Karpas-422 (cell line): ENCODE results near the gene SLC5A11. TPM values are rescaled to one million over a fixed set of nuclear protein-coding genes. Genes with fewer than 3 reads are reported as not detected.

Experiments
- DNase-seq: peaks from one replicate; pipeline ENCODE4 v3.0.0-alpha.2; 2015
- H2AFZ ChIP-seq: fragments of 200-600 bp; sonication (generic); 2 replicates; pipeline ENCODE4 v1.6.1; 2014; ENCODE audit warnings: antibody characterized with exemption, low read length, mixed read lengths
- H3K27ac ChIP-seq: fragments of 200-600 bp; sonication (generic); 2 replicates; pipeline ENCODE4 v1.5.1; 2014; ENCODE audit warnings: mild to moderate bottlenecking, low read length, moderate library complexity
- H3K27me3 ChIP-seq: fragments of 200-600 bp; sonication (generic); 2 replicates; pipeline ENCODE4 v1.6.1; 2014; ENCODE audit warnings: low read length, mixed read lengths
- H3K36me3 ChIP-seq: fragments of 200-600 bp; sonication (generic); 2 replicates; pipeline ENCODE4 v1.6.1; 2014; ENCODE audit warnings: low read length, mixed read lengths; ENCODE audit not compliant: insufficient read depth
- H3K4me1 ChIP-seq: fragments of 200-600 bp; sonication (generic); 2 replicates; pipeline ENCODE4 v1.6.1; 2014; ENCODE audit warnings: mild to moderate bottlenecking, low read length, mixed read lengths
- H3K4me2 ChIP-seq: fragments of 200-600 bp; sonication (generic); 2 replicates; pipeline ENCODE4 v1.6.1; 2014; ENCODE audit warnings: low read length, low read depth, mild to moderate bottlenecking; ENCODE audit not compliant: poor library complexity, severe bottlenecking
- H3K4me3 ChIP-seq: fragments of 200-600 bp; sonication (generic); 2 replicates; pipeline ENCODE4 v1.5.1; 2014; ENCODE audit warnings: mild to moderate bottlenecking, antibody characterized with exemption, low read length, mixed read lengths
- H3K79me2 ChIP-seq: fragments of 200-600 bp; sonication (generic); 2 replicates; pipeline ENCODE4 v1.6.1; 2014; ENCODE audit warnings: mild to moderate bottlenecking, low read length, mixed read lengths
- H3K9ac ChIP-seq: fragments of 200-600 bp; sonication (generic); 2 replicates; pipeline ENCODE4 v1.6.0; 2014; ENCODE audit warnings: low read length
- H3K9me2 ChIP-seq: fragments of 200-600 bp; sonication (generic), shearing (Covaris generic); replicated peaks from 2 replicates; pipeline ENCODE4 v1.6.0; 2014; ENCODE audit warnings: mild to moderate bottlenecking, low read length, moderate library complexity; ENCODE audit not compliant: insufficient read depth
- H3K9me3 ChIP-seq: fragments of 300-700, 200-600 bp; sonication (generic); 2 replicates; pipeline ENCODE4 v1.6.1; 2014; ENCODE audit warnings: low read length, mixed read lengths
- H4K20me1 ChIP-seq: fragments of 200-600 bp; sonication (generic); 2 replicates; pipeline ENCODE4 v1.6.1; 2014; ENCODE audit warnings: mild to moderate bottlenecking, antibody characterized with exemption, low read length, low read depth; ENCODE audit not compliant: insufficient read depth
- total RNA-seq: library from RNA; depleted of rRNA; stranded (reverse); fragments of >200 nt; shearing (Covaris generic); gene quantifications from 2 replicates; pipeline ENCODE4 v1.2.3, GENCODE V29; 2014; ENCODE audit warnings: low replicate concordance; rRNA removed

SLC5A11 gene
- total RNA-seq, 1 experiment from 2014 or later, result 0.15 TPM

DNA sequence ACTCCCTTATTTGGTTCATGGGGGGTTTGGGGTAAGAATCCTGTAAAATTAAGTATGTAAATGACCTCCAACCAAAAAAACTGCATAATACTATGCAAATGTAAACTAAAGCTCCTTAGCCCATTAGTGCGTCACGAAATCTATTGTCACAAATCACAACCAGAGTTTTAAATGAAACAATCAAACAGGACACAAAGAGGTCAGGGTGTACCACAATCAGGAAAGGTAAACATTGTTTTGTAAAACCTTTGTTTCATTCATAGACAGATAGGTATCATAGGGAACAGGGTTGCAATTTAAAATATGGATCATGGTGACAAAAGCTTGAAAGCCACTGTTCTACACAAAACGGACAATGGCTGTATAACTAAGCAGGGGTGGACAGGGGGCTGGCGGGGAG is 108.4 kb downstream of the SLC5A11 start:
- no peak for DNase-seq
- Histone ChIP-seq H2AFZ (no peak overlapping the region), H3K36me3 (peaks cover 18% of the 10 kb centered on the region), H3K4me2 (no peak overlapping the region), H3K4me3 (no peak overlapping the region), H3K4me1 (no peaks in the 10 kb centered on the region), H3K27me3 (no peaks in the 10 kb centered on the region), H3K9ac (no peak overlapping the region), H4K20me1 (no peaks in the 10 kb centered on the region), H3K27ac (no peak overlapping the region), H3K9me3 (no peaks in the 10 kb centered on the region), H3K79me2 (no peaks in the 10 kb centered on the region), H3K9me2 (no peaks in the 10 kb centered on the region)

DNA sequence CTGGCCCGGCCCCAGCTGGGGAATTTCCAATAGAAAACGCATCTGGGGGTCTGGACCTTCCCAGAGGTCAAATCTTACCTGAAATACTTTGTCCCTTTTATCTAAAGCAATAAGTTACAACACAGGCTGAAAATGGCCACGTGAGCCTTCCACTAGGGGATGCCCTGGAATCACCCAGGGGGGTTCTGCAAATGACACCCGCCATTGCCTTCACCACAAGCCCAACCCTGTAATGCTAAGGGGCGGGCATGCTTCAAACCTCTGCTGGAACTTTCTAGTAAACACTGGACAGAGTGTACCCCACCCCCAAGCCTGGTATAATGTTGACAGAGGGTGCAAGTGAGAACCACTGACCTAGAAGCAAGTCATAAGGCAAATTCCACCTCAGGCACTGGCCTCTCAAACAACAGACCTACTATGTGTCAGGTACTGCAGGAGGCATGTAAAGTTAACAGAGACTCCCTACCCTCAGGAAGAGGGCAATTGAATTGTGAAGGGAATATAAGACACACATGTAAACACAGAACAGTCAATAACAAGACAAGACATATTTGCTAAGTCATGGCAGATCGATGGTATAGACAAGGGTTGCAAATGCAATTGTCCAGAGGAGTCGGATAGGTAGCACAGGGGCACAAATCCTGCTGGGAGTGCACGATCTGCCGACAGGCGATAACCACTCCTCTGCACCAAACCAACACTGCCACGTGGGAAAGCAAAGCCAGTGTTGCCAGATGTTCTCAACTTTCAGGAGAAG is 110.4 kb downstream of the SLC5A11 start:
- Histone ChIP-seq H3K27me3 (no peaks in the 10 kb centered on the region), H4K20me1 (no peaks in the 10 kb centered on the region), H3K9me2 (no peaks in the 10 kb centered on the region), H3K79me2 (no peaks in the 10 kb centered on the region), H3K36me3 (peaks cover 25% of the 10 kb centered on the region), H3K9ac (no peak overlapping the region), H3K4me2 (no peak overlapping the region), H3K9me3 (no peaks in the 10 kb centered on the region), H2AFZ (no peak overlapping the region), H3K4me3 (no peak overlapping the region), H3K4me1 (no peaks in the 10 kb centered on the region), H3K27ac (no peak overlapping the region)
- DNase-seq, result no peak

DNA sequence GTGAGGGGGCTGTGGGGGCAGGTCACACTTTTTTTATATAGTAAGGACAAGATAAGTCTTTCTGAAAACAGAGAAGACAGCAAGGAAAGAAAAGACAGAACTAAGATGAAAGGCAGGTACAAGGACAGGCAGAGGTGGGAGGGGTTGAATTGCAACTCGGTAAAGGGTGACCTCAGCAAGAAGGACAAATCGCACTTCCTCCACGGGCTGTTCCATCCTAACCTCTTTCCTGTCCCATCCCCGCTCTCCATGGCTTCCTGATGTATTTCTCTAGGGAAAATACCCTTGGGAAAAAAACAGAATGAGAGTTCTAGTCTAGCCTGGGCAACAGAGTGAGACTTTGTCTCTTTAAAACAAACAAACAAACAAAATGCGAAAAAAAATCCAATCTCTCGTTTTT is 112.1 kb downstream of the SLC5A11 start:
- Histone ChIP-seq H4K20me1 (no peaks in the 10 kb centered on the region), H3K4me3 (no peak overlapping the region), H3K9me2 (no peaks in the 10 kb centered on the region), H3K4me2 (no peak overlapping the region), H3K36me3 (peaks cover 32% of the 10 kb centered on the region), H3K79me2 (no peaks in the 10 kb centered on the region), H3K27ac (no peak overlapping the region), H2AFZ (no peak overlapping the region), H3K9me3 (peaks cover 6% of the 10 kb centered on the region; the same call in 1 of the 2 replicates), H3K9ac (no peak overlapping the region), H3K4me1 (no peaks in the 10 kb centered on the region), H3K27me3 (no peaks in the 10 kb centered on the region)
- no peak for DNase-seq

Other genes starting within 250 kb of the SLC5A11 start
- 27.2 and 72.4 TPM in 2 replicates for gene TNRC6A, start 116.3 kb upstream of the SLC5A11 start, total RNA-seq
- gene ARHGAP17, start 169.4 kb downstream of the SLC5A11 start, total RNA-seq, result 34.2 and 35.2 TPM in 2 replicates